HUES64 (cell line): Measurements from ENCODE around the gene ADAMTS1.

Experiments
- H3K27ac ChIP-seq: 2 replicates; pipeline ENCODE4 v1.7.0; 2013; ENCODE audit warnings: low read depth, low read length, inconsistent platforms
- H3K27me3 ChIP-seq: 2 replicates; pipeline ENCODE4 v1.6.1; 2013; ENCODE audit warnings: mild to moderate bottlenecking, low read length; ENCODE audit not compliant: insufficient read depth
- H3K36me3 ChIP-seq: 2 replicates; pipeline ENCODE4 v1.6.1; 2013; ENCODE audit warnings: mild to moderate bottlenecking, low read length; ENCODE audit not compliant: insufficient read depth
- H3K4me1 ChIP-seq: 2 replicates; pipeline ENCODE4 v1.6.1; 2013; ENCODE audit warnings: mild to moderate bottlenecking, low read length, moderate library complexity; ENCODE audit not compliant: insufficient read depth
- H3K4me3 ChIP-seq: 2 replicates; pipeline ENCODE4 v1.5.1; 2013; ENCODE audit warnings: mild to moderate bottlenecking, low read length, moderate library complexity
- H3K9ac ChIP-seq: 2 replicates; pipeline ENCODE4 v1.6.1; 2013; ENCODE audit warnings: mild to moderate bottlenecking, low read depth, low read length
- H3K9me3 ChIP-seq: 2 replicates; pipeline ENCODE4 v1.6.1; 2013; ENCODE audit warnings: low read depth, low read length; ENCODE audit not compliant: insufficient read depth
- WGBS: fragments of 150-250, 120-280 bp; methylation state at CpG from one replicate; pipeline ENCODE4 v1.1.7; 2013; ENCODE audit warnings: missing lambda C conversion rate; 5-methylcytosine and 5-hydroxymethylcytosine counted together

The ADAMTS1 gene

DNA sequence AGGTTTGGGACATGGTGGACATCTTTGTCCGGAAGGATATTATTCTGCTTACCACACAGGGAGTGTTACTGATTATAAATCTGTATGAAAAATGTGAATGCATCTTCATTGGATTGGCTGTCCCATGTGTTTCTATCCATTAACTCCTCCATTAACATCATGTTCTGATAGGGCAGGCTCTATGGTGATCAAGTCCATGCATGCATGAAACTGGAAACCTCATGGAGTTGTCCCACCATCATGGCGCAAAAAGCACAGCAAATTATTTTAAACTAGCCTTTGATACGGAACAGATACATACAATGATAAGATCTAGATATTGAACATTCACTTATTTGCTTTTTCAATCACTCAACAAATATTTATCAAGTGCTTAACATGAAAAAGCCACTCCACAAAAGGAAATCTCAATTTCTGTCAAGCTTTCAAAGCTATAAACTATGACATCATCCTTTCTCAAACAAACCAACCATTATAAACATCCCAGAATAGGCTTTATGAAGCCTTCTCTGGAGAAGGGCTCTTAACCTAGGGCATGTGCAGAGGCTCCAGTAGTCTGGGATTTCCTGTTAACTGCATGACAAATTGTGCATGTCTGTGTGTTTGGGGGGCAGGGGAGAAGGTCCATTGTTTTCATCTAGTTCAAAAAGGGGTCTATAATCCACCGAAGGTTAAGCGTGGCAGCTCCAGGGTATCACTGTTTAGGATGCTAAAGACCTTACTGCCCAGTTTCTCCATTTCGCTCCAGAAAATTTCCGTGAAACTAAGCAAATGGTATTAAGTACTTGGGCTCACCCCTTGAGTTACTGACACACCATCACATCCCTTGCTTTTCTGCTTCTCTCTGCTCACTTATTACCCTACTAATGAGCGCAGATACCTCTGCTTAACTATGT lies 46.1 kb downstream of the ADAMTS1 start:
- no peak overlapping the region for H3K4me3 ChIP-seq
- H3K4me1 ChIP-seq: peaks cover 8% of the 10 kb centered on the region; the same call in 1 of the 2 replicates
- H3K27me3 ChIP-seq: no peaks in the 10 kb centered on the region
- no peak overlapping the region for H3K27ac ChIP-seq
- no peaks in the 10 kb centered on the region for H3K36me3 ChIP-seq
- H3K9me3 ChIP-seq: no peaks in the 10 kb centered on the region
- no peak overlapping the region for H3K9ac ChIP-seq
- 91% methylated on average over 8 of the region's 8 CpGs for WGBS

DNA sequence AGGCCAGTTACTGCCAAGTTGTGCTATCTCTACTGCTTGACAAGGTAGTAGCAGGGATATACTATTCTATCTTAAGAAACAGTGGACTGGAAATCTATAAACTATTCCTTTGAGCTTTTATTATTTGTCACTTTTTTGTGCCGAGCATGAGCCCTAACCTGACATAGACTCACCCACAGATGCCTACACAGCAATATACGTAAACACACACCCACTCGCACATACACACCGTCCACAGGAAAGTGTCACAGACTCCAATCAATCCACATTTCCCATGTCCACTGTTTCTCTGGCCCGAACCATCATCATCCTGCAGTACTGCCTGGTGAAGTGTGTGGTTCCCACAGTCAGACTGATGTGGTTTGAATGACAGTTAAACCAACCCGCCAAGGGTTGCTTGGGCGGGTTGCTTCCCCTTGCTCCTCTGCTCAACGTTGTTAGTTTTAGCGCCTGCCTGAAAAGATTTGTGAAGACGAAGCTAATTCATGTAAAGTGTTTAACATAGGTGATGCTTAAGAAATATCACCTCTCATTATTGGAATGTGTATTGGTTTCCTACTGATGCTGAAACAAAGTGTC lies 47.2 kb downstream of the ADAMTS1 start:
- Histone ChIP-seq H3K9me3 (no peaks in the 10 kb centered on the region), H3K4me3 (no peak overlapping the region), H3K9ac (no peak overlapping the region), H3K36me3 (no peaks in the 10 kb centered on the region), H3K27me3 (no peaks in the 10 kb centered on the region), H3K4me1 (peaks cover 8% of the 10 kb centered on the region; the same call in 1 of the 2 replicates), H3K27ac (no peak overlapping the region)
- 93% methylated on average over 9 of the region's 10 CpGs for WGBS

DNA sequence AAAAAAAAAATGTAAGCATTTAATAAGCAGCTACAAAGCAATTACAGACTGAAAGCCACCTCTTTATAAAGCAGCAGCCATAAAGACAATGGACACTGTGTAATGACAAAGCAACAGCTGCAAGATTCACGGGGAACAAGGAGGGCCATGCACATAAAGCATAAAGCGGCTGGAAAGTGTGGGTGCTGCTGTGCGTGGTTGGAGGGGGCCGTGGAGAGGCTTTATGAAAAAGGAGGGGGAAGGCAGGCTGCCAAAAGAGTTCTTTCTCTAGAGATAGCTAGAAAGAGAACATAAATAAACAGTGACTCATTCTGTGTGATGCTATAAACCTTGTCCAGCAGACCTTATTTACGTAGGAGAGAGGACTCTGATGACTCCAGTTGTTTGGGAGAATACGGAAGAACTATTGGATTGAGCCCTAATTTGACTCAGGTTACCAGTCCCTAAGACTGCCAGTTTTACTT lies 49.3 kb downstream of the ADAMTS1 start:
- Histone ChIP-seq H3K4me1 (no peaks in the 10 kb centered on the region), H3K27ac (no peak overlapping the region), H3K9me3 (no peaks in the 10 kb centered on the region), H3K36me3 (no peaks in the 10 kb centered on the region), H3K27me3 (no peaks in the 10 kb centered on the region), H3K9ac (no peak overlapping the region), H3K4me3 (no peak overlapping the region)
- WGBS: 88% methylated on average over 6 of the region's 6 CpGs

DNA sequence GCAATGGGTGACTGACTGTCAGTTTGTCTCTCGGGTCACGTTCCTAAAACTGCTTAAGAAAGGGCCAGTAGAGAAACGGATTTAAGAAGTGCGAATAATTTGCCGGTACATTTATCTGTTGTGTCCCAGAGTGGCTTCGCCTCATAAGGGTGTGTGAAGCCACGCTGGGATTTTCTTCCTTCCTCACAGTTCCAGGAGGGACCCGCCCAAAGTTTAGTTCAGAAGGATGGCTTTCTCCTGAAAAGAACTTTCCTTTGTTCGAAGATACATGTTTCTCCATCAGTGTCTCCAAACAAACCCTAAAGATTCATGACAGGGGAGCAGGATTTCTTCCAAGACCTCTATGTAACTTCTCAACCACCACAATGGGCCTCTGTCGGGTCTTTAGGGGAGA lies 49.8 kb downstream of the ADAMTS1 start:
- H3K36me3 ChIP-seq: no peaks in the 10 kb centered on the region
- H3K9me3 ChIP-seq: no peaks in the 10 kb centered on the region
- no peak overlapping the region for H3K27ac ChIP-seq
- no peaks in the 10 kb centered on the region for H3K27me3 ChIP-seq
- WGBS: 94% methylated on average over 10 of the region's 10 CpGs
- H3K4me3 ChIP-seq: no peak overlapping the region
- no peak overlapping the region for H3K9ac ChIP-seq
- no peaks in the 10 kb centered on the region for H3K4me1 ChIP-seq

DNA sequence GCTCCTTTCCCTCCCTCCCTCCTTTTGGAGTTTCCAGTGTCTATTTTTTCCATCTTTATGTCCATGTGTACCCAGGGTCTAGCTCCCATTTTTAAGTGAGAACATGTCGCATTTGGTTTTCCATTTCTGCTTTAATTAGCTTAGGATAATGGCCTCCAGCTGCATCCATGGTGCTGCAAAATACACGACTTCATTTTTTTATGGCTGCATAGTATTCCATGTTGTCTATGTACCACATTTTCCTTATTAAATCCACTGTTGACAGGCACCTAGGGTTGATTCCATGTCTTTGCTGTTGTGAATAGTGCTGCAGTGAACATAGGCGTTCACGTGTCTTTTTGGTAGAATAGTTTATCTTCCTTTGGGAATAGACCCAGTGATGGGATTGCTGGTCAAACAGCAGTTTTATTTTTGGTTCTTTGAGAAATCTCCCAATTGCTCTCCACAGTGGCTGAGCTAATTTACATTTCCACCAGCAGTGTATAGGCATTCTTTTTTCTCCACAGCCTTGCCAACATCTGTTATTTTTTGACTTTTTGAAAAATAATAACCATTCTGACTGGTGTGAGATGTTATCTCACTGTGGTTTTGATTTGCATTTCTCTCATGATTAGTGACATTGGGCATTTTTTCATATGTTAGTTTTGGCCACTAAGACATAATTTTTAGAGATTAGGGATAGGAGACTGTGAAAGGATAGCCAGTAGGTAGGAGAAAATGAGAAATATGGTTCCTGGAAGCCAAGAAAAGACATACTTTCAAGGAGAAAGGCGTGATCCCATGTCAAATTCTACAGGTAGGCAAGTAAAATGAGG lies 50.4 kb downstream of the ADAMTS1 start:
- no peaks in the 10 kb centered on the region for H3K27me3 ChIP-seq
- no peaks in the 10 kb centered on the region for H3K4me1 ChIP-seq
- H3K9me3 ChIP-seq: no peaks in the 10 kb centered on the region
- no peak overlapping the region for H3K9ac ChIP-seq
- no peak overlapping the region for H3K4me3 ChIP-seq
- WGBS: 81% methylated on average over 5 of the region's 5 CpGs
- H3K27ac ChIP-seq: no peak overlapping the region
- H3K36me3 ChIP-seq: no peaks in the 10 kb centered on the region

DNA sequence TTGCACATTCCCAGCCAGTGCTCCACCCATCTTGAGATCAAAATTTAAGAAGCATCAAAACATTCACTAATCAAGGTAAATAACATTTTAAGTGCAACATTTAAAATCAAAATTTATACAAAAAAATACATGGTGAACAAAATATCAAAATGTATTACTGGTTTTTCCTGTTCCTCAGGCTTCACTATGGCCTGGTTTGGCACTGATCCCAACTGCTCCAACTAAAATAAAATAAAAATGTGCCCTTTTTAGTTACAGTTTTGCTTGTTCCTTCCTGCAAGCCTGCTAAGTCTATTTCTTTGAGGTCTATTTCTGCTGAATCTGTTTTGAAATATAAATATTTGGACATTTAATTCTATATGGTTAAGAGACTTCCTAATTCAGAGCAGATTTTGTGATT lies 54.9 kb downstream of the ADAMTS1 start:
- Histone ChIP-seq H3K4me1 (no peaks in the 10 kb centered on the region), H3K36me3 (no peaks in the 10 kb centered on the region), H3K27me3 (no peaks in the 10 kb centered on the region), H3K9ac (no peak overlapping the region), H3K4me3 (no peak overlapping the region), H3K9me3 (no peaks in the 10 kb centered on the region), H3K27ac (no peak overlapping the region)

DNA sequence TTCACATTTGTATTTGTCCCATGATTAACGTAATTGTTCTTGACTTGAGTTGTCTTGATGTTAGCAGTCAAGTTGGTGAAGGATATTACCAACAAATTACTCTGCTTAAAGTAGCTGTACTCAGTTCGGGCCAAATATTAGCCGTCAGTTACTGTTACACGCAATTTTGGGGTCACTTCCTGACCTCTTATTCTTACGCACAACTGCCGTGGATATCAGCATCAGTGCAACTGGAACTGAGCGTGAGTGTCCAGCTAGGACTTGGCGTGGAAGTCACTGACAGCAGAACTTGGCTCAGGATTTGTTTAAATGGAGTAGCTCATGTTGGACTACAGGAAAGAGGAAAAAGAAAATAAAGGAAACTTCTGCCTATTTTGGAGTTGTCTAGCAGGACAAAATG lies 56.4 kb downstream of the ADAMTS1 start:
- no peak overlapping the region for H3K27ac ChIP-seq
- H3K9ac ChIP-seq: no peak overlapping the region
- WGBS: 89% methylated on average over 8 of the region's 8 CpGs
- H3K27me3 ChIP-seq: no peaks in the 10 kb centered on the region
- H3K4me1 ChIP-seq: no peaks in the 10 kb centered on the region
- no peaks in the 10 kb centered on the region for H3K36me3 ChIP-seq
- H3K4me3 ChIP-seq: no peak overlapping the region
- H3K9me3 ChIP-seq: no peaks in the 10 kb centered on the region
